HPDE6-E6E7 (cell line): ENCODE measurements around the gene PCDHB11.
"Not testable (repeated sequence)": the region's sequence is repeated elsewhere in the genome, so short reads cannot be mapped to it uniquely, and the experiment has no call there.

Experiments
- DNase-seq: peaks from one replicate; pipeline ENCODE4 v3.0.0; 2011; ENCODE audit warnings: missing footprints; ENCODE audit errors: extremely low spot score

PCDHB11 gene

GRCh38 chr5:141236516-141237313, 37.3 kb downstream of the PCDHB11 start:
- no peak for DNase-seq

GRCh38 chr5:141241496-141241895, 42.1 kb downstream of the PCDHB11 start:
- no peak for DNase-seq

GRCh38 chr5:141245250-141245717, 45.9 kb downstream of the PCDHB11 start, which contains the start of gene PCDHB15:
TSS of gene PCDHB15 (plus strand) at chr5:141245395. CDS start at chr5:141245579, 184 bp downstream.
- DNase-seq, result no peak

DNA sequence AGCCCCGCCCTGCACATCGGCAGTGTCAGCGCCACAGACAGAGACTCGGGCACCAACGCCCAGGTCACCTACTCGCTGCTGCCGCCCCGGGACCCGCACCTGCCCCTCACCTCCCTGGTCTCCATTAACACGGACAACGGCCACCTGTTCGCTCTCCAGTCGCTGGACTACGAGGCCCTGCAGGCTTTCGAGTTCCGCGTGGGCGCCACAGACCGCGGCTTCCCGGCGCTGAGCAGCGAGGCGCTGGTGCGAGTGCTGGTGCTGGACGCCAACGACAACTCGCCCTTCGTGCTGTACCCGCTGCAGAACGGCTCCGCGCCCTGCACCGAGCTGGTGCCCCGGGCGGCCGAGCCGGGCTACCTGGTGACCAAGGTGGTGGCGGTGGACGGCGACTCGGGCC, 47.5 kb downstream of the PCDHB11 start:
- not testable (repeated sequence) for DNase-seq

DNA sequence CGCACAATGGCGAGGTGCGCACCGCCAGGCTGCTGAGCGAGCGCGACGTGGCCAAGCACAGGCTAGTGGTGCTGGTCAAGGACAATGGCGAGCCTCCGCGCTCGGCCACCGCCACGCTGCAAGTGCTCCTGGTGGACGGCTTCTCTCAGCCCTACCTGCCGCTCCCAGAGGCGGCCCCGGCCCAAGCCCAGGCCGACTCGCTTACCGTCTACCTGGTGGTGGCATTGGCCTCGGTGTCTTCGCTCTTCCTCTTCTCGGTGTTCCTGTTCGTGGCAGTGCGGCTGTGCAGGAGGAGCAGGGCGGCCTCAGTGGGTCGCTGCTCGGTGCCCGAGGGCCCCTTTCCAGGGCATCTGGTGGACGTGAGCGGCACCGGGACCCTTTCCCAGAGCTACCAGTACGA, 48.0 kb downstream of the PCDHB11 start:
- DNase-seq, result not testable (repeated sequence)

GRCh38 chr5:141250576-141250975, 51.1 kb downstream of the PCDHB11 start:
- no peak for DNase-seq
